ENCODE results near the gene AGO4.
"Not testable (repeated sequence)": the region's sequence is repeated elsewhere in the genome, so short reads cannot be mapped to it uniquely, and the experiment has no call there.

AGO4 gene

DNA sequence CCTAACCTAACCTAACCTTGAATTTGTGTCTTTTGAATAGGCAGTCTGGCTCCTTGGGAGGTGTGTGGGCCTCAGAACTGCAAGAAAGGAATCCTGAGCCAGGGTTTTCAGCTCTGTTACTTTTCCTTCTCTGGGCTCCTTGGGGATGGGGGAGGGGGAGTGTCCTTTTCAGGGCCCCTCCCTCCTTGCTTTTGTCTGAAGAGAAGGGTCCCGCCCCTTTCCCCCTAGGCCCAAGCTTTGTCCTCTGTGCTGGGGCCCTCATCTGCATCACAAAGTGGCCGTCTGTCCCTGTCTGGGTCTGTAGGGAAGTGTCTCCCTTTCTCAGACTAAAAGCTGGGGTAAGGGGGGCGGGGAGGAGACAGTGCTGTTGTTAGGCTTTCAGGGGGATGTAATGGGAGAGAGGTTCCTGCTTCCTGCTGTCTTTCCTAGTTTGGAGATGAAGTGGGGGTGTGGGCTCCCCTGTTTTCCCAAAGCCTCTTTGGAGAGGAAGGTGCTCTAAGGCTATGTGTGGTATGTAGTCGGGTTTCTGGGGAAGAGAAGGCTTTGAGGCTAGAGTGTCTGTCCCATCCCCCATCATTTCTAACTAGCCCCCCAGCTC, 78.2 kb downstream of the AGO4 start:
- no peak for DNase-seq (ENCODE audit: extremely low read depth, low read depth)
- TF ChIP-seq, protein P1, sequence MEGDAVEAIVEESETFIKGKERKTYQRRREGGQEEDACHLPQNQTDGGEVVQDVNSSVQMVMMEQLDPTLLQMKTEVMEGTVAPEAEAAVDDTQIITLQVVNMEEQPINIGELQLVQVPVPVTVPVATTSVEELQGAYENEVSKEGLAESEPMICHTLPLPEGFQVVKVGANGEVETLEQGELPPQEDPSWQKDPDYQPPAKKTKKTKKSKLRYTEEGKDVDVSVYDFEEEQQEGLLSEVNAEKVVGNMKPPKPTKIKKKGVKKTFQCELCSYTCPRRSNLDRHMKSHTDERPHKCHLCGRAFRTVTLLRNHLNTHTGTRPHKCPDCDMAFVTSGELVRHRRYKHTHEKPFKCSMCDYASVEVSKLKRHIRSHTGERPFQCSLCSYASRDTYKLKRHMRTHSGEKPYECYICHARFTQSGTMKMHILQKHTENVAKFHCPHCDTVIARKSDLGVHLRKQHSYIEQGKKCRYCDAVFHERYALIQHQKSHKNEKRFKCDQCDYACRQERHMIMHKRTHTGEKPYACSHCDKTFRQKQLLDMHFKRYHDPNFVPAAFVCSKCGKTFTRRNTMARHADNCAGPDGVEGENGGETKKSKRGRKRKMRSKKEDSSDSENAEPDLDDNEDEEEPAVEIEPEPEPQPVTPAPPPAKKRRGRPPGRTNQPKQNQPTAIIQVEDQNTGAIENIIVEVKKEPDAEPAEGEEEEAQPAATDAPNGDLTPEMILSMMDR (IDR thresholded peaks at IDR 0.05; ENCODE audit: low read depth, low read length, missing control alignments) = no peak
- H3K4me3 ChIP-seq (replicated peaks; ENCODE audit: low read depth, low read length) = no peak overlapping the region

DNA sequence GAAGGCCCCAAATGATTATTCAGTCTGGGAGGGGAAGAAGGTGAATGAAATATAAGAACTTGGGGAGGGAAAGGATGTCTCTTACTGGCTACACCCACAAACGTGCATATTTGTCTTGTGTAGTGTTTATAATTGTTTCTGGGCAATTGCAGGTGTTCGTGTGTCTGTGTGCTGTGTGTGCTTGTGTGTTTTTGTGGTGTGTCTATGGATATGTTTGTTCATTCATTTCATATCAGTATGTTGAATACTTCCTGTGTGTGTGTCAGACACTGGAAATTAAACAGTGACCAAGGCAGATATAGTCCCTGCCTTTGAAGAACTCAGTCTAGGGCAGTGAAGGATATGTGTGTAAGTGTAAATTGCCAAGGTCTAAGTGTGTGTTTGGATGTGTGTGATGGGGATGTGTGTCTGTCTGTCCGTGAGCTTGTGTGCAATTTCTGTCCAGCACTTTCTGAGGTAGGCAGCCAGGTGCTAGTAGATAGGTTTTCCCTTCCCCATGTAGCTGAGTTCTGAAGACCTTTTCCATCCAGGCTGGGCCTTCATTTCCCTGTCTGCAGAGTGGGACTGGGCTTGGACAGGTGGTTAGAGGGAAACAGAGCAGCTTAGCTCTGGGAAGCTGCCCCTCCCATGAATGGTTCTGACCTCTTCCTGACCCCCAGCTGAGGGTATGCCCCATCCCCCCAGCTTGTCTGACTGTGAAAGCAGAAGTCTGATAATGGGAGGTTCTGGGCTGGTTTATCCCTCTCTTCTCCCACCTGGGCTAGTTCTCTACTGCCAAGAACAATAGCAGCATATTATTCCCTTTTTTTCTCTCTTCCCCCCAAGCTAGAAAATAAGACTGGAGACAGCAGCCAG, 79.0 kb downstream of the AGO4 start:
- TF ChIP-seq, protein P1 (IDR thresholded peaks at IDR 0.05; ENCODE audit: low read depth, low read length, missing control alignments) = no peak
- no peak overlapping the region for H3K4me3 ChIP-seq (replicated peaks; ENCODE audit: low read depth, low read length)
- no peak for DNase-seq (ENCODE audit: extremely low read depth, low read depth)

DNA sequence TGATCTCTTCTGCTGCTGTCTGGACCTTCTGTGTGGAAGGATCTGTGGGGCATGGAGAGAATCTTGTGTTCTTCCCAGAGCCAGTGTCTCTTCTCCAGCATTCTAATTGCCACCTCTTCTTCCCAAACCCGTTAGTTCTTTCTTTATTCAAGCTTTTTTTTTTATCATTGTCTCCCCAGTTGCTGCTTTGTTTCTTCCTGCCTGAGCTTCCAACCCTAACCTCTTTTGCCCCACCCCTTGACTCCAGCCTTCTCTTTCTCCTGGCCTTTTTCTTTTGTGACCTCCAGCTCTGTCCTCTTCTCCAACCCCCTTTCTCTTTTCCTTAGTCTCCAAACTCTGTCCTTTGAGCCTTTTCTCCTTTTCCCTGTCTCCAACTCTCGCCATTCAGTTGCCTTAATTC, 79.7 kb downstream of the AGO4 start:
- TF ChIP-seq, protein P1 (IDR thresholded peaks at IDR 0.05; ENCODE audit: low read depth, low read length, missing control alignments) = no peak
- no peak for DNase-seq (ENCODE audit: extremely low read depth, low read depth)
- no peak overlapping the region for H3K4me3 ChIP-seq (replicated peaks; ENCODE audit: low read depth, low read length)

DNA sequence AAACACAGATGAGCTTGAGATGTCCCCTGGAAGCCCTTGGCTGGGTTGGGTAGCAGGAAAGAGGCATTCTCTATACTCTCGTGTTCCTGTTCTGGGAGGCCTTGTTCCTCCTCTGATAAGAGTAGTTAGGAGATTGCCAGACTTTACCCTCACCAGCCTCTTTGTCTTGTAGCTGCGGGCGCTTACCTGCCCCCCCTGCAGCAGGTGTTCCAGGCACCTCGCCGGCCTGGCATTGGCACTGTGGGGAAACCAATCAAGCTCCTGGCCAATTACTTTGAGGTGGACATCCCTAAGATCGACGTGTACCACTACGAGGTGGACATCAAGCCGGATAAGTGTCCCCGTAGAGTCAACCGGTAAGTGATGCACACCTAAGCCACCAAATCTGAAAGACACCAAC, 80.4 kb downstream of the AGO4 start:
- TF ChIP-seq, protein P1 (IDR thresholded peaks at IDR 0.05; ENCODE audit: low read depth, low read length, missing control alignments) = no peak
- no peak for DNase-seq (ENCODE audit: extremely low read depth, low read depth)
- H3K4me3 ChIP-seq (replicated peaks; ENCODE audit: low read depth, low read length) = no peak overlapping the region

DNA sequence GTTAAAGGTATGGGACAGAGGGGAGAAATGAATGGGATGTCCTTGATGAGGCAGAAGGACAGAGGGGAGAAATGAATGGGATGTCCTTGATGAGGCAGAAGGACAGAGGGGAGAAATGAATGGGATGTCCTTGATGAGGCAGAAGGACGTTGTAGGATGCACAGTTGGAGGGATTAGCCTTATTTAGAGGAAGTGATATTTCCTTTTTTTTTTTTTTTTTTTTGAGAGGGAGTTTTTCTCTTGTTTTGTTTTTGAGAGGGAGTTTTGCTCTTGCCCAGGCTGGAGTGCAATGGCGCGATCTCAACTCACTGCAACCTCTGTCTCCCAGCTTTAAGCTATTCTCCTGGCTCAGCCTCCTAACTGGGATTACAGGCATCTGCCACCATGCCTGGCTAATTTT, 81.2 kb downstream of the AGO4 start:
- H3K4me3 ChIP-seq (replicated peaks; ENCODE audit: low read depth, low read length); DNase-seq (ENCODE audit: extremely low read depth, low read depth): not testable (repeated sequence)

DNA sequence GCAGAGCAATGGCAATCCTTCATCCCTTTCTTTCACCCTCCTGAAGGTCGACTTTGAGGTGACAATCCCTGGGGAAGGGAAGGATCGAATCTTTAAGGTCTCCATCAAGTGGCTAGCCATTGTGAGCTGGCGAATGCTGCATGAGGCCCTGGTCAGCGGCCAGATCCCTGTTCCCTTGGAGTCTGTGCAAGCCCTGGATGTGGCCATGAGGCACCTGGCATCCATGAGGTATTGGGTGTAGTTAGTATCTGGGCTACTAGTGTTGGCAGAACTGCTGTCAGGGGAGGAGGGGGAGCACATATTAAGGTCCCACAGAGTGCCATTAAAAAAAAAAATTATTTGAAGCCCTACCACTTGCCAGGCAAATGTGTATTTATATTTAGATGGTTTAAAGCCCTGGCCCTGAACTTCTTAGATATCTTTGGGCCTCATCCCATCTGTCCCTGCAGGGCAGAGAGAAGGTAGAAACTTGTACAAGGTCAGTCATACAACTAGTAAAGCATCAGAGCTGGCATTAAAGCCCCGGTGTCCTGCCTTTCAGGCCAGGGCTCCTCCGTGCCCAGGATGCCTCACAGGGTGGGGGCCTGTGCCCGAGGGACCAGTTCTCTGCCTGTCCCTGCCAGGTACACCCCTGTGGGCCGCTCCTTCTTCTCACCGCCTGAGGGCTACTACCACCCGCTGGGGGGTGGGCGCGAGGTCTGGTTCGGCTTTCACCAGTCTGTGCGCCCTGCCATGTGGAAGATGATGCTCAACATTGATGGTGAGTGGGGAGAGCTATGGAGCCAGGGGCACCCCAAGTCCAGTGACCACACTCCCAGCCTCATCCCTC, 85.4 kb downstream of the AGO4 start:
- no peak overlapping the region for H3K4me3 ChIP-seq (replicated peaks; ENCODE audit: low read depth, low read length)
- TF ChIP-seq, protein P1 (IDR thresholded peaks at IDR 0.05; ENCODE audit: low read depth, low read length, missing control alignments) = no peak
- no peak for DNase-seq (ENCODE audit: extremely low read depth, low read depth)

DNA sequence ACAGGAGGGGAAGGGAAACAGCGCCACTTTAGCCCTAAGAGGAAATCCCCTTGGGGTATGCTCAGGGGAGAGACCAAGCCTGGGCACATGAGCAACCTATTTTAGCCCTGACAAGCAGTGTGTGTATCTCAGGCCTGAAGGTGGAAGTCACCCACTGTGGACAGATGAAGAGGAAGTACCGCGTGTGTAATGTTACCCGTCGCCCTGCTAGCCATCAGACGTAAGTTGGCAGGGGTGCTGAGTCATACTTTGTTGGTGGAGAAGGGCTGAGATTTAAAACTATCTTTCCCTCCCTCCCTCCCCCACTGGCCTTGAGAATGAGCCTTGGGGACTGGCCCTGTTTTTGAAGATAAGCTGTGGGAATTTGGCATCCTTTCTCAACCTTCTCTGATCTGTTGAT, 86.4 kb downstream of the AGO4 start:
- no peak overlapping the region for H3K4me3 ChIP-seq (replicated peaks; ENCODE audit: low read depth, low read length)
- TF ChIP-seq, protein P1 (IDR thresholded peaks at IDR 0.05; ENCODE audit: low read depth, low read length, missing control alignments) = no peak
- DNase-seq (ENCODE audit: extremely low read depth, low read depth) = no peak
